RWPE2 (cell line): ENCODE results near the gene BHLHE23.

Experiments used
- ATAC-seq: fragments of 200-7000 bp; cut with Tn5 transposase; 3 replicates; pipeline ENCODE4 v1.9.1; 2021; ENCODE audit warnings: low read depth
- DNase-seq: peaks from one replicate; pipeline ENCODE4 v3.0.0-alpha.2; 2020; ENCODE audit warnings: low spot score
- H3K27ac ChIP-seq: fragments of 450-650 bp; 2 replicates; pipeline ENCODE4 v1.5.1; 2017; ENCODE audit warnings: mild to moderate bottlenecking; ENCODE audit not compliant: poor library complexity, severe bottlenecking
- H3K27me3 ChIP-seq: fragments of 250-450 bp; sonication (Bioruptor Pico); 2 replicates; pipeline ENCODE4 v1.5.1; 2021; ENCODE audit warnings: mild to moderate bottlenecking, moderate library complexity; ENCODE audit not compliant: insufficient read depth, poor library complexity, severe bottlenecking
- H3K36me3 ChIP-seq: fragments of 250-450 bp; sonication (Bioruptor Pico); 2 replicates; pipeline ENCODE4 v1.5.1; 2020; ENCODE audit warnings: low read depth, mild to moderate bottlenecking, moderate library complexity
- H3K4me1 ChIP-seq: fragments of 250-450 bp; sonication (Bioruptor Pico); 2 replicates; pipeline ENCODE4 v1.5.1; 2021; ENCODE audit warnings: mild to moderate bottlenecking, moderate library complexity; ENCODE audit not compliant: insufficient read depth, poor library complexity, severe bottlenecking
- H3K4me3 ChIP-seq: fragments of 250-450 bp; sonication (Bioruptor Pico); 2 replicates; pipeline ENCODE4 v1.5.1; 2021; ENCODE audit warnings: mild to moderate bottlenecking, moderate library complexity; ENCODE audit not compliant: severe bottlenecking
- H3K9me3 ChIP-seq: fragments of 250-450 bp; sonication (Bioruptor Pico); 2 replicates; pipeline ENCODE4 v1.5.1; 2021; ENCODE audit warnings: mild to moderate bottlenecking, moderate library complexity; ENCODE audit not compliant: severe bottlenecking
- TF ChIP-seq, protein P1 (sequence below): fragments of 450-650 bp; IDR thresholded peaks from one replicate; pipeline ENCODE4 v1.5.1; 2017; ENCODE audit warnings: mild to moderate bottlenecking, moderate library complexity; ENCODE audit not compliant: poor library complexity, severe bottlenecking

Gene BHLHE23

DNA sequence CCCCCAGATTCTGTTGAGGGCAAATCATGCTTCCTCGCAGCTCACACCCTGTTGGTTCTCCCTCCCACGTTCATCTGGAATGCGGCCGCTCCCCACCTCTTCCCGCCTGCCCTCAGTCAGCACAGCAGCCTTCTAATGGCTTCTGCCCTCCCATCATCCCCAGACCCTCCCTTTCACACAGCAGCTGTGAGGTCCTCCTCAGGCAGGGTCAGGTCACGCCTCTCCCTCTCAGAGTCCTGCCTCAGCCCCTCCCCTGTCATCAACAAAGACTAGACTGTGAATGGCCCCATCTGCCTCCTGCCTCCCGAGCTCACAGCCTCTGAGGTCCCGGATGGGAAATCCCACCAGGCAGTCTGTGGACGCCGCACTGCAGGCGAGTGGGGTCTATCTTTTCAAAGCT lies 7.9 kb upstream of the BHLHE23 start:
- Histone ChIP-seq H3K9me3 (peaks cover 11% of the 10 kb centered on the region), H3K4me1 (peaks cover 4% of the 10 kb centered on the region), H3K4me3 (no peak overlapping the region), H3K27me3 (peaks cover 99% of the 10 kb centered on the region), H3K27ac (no peak overlapping the region), H3K36me3 (no peaks in the 10 kb centered on the region)
- TF ChIP-seq, protein P1, sequence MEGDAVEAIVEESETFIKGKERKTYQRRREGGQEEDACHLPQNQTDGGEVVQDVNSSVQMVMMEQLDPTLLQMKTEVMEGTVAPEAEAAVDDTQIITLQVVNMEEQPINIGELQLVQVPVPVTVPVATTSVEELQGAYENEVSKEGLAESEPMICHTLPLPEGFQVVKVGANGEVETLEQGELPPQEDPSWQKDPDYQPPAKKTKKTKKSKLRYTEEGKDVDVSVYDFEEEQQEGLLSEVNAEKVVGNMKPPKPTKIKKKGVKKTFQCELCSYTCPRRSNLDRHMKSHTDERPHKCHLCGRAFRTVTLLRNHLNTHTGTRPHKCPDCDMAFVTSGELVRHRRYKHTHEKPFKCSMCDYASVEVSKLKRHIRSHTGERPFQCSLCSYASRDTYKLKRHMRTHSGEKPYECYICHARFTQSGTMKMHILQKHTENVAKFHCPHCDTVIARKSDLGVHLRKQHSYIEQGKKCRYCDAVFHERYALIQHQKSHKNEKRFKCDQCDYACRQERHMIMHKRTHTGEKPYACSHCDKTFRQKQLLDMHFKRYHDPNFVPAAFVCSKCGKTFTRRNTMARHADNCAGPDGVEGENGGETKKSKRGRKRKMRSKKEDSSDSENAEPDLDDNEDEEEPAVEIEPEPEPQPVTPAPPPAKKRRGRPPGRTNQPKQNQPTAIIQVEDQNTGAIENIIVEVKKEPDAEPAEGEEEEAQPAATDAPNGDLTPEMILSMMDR = no peak
- DNase-seq = no peak
- no peak for ATAC-seq

DNA sequence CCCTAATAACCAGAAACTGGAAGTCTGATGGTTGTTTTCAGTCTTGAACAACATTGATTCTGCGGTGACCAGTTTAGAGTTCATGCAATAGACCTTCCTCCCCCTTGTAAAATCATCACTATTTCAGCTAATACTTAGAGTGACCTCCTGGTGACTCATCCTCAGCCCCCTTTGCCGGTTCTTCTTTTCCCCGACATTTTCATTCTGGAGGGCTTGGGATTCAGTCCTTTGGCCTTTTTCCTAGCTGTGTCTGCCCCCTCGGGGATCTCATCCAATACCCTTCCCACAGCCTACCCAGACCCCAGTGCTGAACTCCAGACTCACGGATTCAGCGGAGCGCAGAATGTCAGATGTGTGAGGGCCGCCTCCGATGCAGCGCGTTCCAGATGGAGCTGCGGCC lies 7.5 kb upstream of the BHLHE23 start:
- H3K4me1 ChIP-seq = no peaks in the 10 kb centered on the region
- TF ChIP-seq, protein P1 = no peak
- no peaks in the 10 kb centered on the region for H3K36me3 ChIP-seq

DNA sequence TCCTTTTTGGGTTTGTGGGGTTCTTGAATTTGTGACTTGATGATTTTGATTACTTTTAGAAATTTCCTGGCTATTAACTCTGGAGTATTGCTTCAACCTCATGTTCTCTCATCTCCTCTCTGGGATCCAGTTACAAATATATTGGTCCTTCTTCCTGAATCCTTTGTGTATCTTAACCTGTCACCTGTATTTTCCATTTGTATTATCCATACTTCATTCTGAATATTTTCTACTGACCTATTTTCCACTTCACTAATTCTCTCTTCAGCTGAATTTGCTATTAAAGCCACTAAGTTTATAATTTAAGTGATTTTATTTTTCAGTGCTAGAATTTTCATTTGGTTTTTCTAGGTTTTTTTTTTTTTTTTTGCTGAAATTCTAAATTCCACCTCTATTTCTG lies 6.4 kb upstream of the BHLHE23 start:
- Histone ChIP-seq H3K36me3 (no peaks in the 10 kb centered on the region), H3K27ac (no peak overlapping the region), H3K4me3 (no peak overlapping the region), H3K4me1 (no peaks in the 10 kb centered on the region), H3K27me3 (peaks cover 100% of the 10 kb centered on the region), H3K9me3 (peaks cover 11% of the 10 kb centered on the region)
- TF ChIP-seq, protein P1 = no peak
- no peak for DNase-seq
- no peak for ATAC-seq

More for the DNA sequence above, 7.5 kb upstream of the BHLHE23 start:
- Histone ChIP-seq H3K27ac (no peak overlapping the region), H3K4me3 (no peak overlapping the region), H3K9me3 (peaks cover 11% of the 10 kb centered on the region), H3K27me3 (peaks cover 99% of the 10 kb centered on the region)
- DNase-seq = no peak
- ATAC-seq = no peak

DNA sequence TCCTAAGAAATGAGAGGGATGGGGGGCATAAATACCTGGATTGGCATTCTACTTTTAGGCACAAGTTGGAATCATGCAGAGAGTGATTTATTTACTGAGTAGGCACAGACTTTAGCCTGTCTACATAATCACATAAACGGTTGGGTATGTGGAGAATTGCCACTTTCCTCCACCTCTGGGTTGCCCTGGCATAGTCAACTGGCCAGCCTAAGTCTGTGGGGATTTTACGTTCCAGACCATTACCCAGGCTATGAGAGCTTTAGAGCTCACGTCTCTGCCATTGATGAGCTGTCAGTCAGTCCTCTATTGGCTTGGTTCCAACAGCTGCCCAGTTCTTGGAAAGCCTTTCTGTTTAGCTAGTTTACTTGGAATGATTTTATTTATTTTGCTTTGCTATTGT lies 5.0 kb upstream of the BHLHE23 start:
- TF ChIP-seq, protein P1 = no peak
- peaks cover 11% of the 10 kb centered on the region for H3K9me3 ChIP-seq
- H3K36me3 ChIP-seq = no peaks in the 10 kb centered on the region
- peaks cover 100% of the 10 kb centered on the region for H3K27me3 ChIP-seq
- 0 out of 3 replicates have a peak, but pooled peaks have one; percentile 2 for ATAC-seq
- H3K27ac ChIP-seq = no peak overlapping the region
- H3K4me1 ChIP-seq = no peaks in the 10 kb centered on the region
- no peak for DNase-seq
- H3K4me3 ChIP-seq = no peak overlapping the region

DNA sequence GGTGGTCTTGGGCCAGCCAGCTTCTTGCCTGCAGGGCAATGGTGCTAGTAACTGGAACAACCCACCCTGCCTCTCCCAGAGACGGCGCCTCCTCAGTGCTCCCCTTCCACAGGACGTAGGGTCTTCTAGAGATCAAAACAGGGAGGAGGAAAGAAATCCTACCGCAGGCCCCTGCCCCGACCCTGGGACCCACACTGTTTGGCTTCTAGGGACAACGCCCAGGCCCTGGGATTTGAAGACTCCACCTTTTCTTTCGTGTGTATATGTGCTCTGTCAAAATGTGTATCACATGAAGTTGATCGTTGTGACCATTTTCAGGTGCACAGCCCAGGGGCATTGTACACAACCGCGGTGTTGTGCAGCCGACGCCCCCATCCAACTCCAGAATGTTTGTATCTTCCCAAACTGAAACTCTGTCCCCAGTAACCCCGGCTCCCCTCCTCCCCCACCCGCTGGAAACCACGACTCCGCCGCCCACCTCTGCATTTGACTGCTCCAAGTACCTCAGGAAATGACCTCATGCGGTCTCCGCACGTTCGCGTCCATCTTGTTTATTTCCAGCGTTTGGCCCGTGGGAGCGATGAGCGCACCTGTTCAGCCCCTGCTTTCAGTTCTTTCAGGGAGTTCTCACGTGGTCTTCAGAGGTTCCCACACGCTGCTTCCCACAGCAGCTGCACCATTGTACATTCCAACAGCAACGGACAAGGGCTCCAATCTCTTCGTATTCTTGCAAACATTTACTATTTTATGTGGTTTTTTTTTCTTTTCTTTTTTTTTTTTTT lies 3.4 kb upstream of the BHLHE23 start:
- Histone ChIP-seq H3K36me3 (no peaks in the 10 kb centered on the region), H3K27ac (no peak overlapping the region), H3K4me1 (no peaks in the 10 kb centered on the region), H3K27me3 (peaks cover 98% of the 10 kb centered on the region), H3K9me3 (peaks cover 11% of the 10 kb centered on the region), H3K4me3 (no peak overlapping the region)
- ATAC-seq (no peak), DNase-seq (no peak)
- TF ChIP-seq, protein P1 = no peak
